DND-41 (cell line): ENCODE measurements around the gene NOX4.

Experiments used
- ATAC-seq: fragments of 200-7000 bp; cut with Tn5 transposase; 3 replicates; pipeline ENCODE4 v1.9.1; 2021; ENCODE audit warnings: low read depth; ENCODE audit not compliant: insufficient read depth
- DNase-seq: peaks from one replicate; pipeline ENCODE4 v3.0.0-alpha.2; 2020
- H2AFZ ChIP-seq: 2 replicates; pipeline ENCODE4 v1.6.0; 2012; ENCODE audit warnings: low read depth, low read length
- H3K27ac ChIP-seq: 2 replicates; pipeline ENCODE4 v1.5.1; 2012; ENCODE audit warnings: low read length, inconsistent platforms
- H3K27me3 ChIP-seq: fragments of 200-600 bp; sonication (generic); 2 replicates; pipeline ENCODE4 v1.6.0; 2012; ENCODE audit warnings: low read length, mild to moderate bottlenecking, inconsistent platforms; ENCODE audit not compliant: insufficient read depth, poor library complexity
- H3K36me3 ChIP-seq: 2 replicates; pipeline ENCODE4 v1.5.1; 2012; ENCODE audit warnings: low read length, inconsistent platforms; ENCODE audit not compliant: insufficient read depth
- H3K4me1 ChIP-seq: 2 replicates; pipeline ENCODE4 v1.5.1; 2012; ENCODE audit warnings: mild to moderate bottlenecking, low read length; ENCODE audit not compliant: insufficient read depth
- H3K4me2 ChIP-seq: 2 replicates; pipeline ENCODE4 v1.6.0; 2012; ENCODE audit warnings: mild to moderate bottlenecking, moderate library complexity, low read length, inconsistent platforms; ENCODE audit not compliant: insufficient read depth
- H3K4me3 ChIP-seq, 2 experiments: fragments of 200-600 bp in 1 of 2; shearing (Covaris generic) in 1 of 2; 2 replicates each; pipeline ENCODE4 v1.5.1; 2012 to 2016; ENCODE audit warnings: inconsistent platforms in 2 of 2, low read length in 2 of 2, mild to moderate bottlenecking in 2 of 2, low read depth in 1 of 2, moderate library complexity in 1 of 2
- H3K79me2 ChIP-seq: 2 replicates; pipeline ENCODE4 v1.6.0; 2012; ENCODE audit warnings: low read length, inconsistent platforms; ENCODE audit not compliant: insufficient read depth
- H3K9ac ChIP-seq: 2 replicates; pipeline ENCODE4 v1.6.0; 2012; ENCODE audit warnings: low read depth, mild to moderate bottlenecking, inconsistent platforms, low read length, moderate library complexity
- H3K9me3 ChIP-seq: 2 replicates; pipeline ENCODE4 v1.5.1; 2012; ENCODE audit warnings: low read length, moderate library complexity, mild to moderate bottlenecking, inconsistent platforms; ENCODE audit not compliant: insufficient read depth, severe bottlenecking
- H4K20me1 ChIP-seq: 2 replicates; pipeline ENCODE4 v1.6.0; 2012; ENCODE audit warnings: low read length; ENCODE audit not compliant: insufficient read depth
- EZH2 ChIP-seq: IDR thresholded peaks from 3 replicates; pipeline ENCODE4 v1.6.1; 2012; ENCODE audit warnings: borderline replicate concordance, low read depth, mild to moderate bottlenecking, moderate library complexity, low read length, inconsistent platforms; ENCODE audit not compliant: severe bottlenecking
- TF ChIP-seq, protein P1 (sequence below): IDR thresholded peaks from 2 replicates; pipeline ENCODE4 v1.5.1; 2012; ENCODE audit warnings: borderline replicate concordance, low read length, moderate library complexity, mild to moderate bottlenecking; ENCODE audit not compliant: poor library complexity, severe bottlenecking; ENCODE audit errors: extremely low read depth

Gene NOX4

DNA sequence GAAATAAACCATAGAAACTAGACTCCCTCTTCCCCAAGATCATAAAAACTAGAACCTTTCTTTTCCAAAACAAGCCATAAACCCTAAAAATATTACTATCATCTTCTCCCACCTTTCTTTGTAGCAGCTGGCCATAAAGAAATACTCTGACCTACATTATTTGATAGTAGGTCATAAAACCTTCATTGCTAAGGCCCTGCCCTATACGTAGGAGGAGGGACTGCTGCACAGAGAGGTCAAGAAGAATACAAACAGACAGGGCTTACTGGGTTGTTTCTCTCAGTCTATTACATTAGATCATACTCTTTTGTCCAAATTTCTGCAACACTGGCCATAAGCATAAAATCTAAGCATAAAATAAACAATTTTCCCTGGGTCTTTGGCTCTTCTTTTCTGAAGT, 212.0 kb downstream of the NOX4 start:
- Histone ChIP-seq H3K79me2 (no peaks in the 10 kb centered on the region), H3K27ac (no peak overlapping the region), H3K9me3 (no peaks in the 10 kb centered on the region), H2AFZ (no peak overlapping the region), H3K4me1 (no peaks in the 10 kb centered on the region), H3K27me3 (no peaks in the 10 kb centered on the region), H3K36me3 (no peaks in the 10 kb centered on the region), H3K4me2 (no peak overlapping the region), H3K4me3 (no peak overlapping the region), H3K9ac (no peak overlapping the region), H4K20me1 (no peaks in the 10 kb centered on the region)
- no peak for TF ChIP-seq EZH2
- TF ChIP-seq, protein P1, sequence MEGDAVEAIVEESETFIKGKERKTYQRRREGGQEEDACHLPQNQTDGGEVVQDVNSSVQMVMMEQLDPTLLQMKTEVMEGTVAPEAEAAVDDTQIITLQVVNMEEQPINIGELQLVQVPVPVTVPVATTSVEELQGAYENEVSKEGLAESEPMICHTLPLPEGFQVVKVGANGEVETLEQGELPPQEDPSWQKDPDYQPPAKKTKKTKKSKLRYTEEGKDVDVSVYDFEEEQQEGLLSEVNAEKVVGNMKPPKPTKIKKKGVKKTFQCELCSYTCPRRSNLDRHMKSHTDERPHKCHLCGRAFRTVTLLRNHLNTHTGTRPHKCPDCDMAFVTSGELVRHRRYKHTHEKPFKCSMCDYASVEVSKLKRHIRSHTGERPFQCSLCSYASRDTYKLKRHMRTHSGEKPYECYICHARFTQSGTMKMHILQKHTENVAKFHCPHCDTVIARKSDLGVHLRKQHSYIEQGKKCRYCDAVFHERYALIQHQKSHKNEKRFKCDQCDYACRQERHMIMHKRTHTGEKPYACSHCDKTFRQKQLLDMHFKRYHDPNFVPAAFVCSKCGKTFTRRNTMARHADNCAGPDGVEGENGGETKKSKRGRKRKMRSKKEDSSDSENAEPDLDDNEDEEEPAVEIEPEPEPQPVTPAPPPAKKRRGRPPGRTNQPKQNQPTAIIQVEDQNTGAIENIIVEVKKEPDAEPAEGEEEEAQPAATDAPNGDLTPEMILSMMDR = no peak
- DNase-seq = no peak
- no peak for ATAC-seq

DNA sequence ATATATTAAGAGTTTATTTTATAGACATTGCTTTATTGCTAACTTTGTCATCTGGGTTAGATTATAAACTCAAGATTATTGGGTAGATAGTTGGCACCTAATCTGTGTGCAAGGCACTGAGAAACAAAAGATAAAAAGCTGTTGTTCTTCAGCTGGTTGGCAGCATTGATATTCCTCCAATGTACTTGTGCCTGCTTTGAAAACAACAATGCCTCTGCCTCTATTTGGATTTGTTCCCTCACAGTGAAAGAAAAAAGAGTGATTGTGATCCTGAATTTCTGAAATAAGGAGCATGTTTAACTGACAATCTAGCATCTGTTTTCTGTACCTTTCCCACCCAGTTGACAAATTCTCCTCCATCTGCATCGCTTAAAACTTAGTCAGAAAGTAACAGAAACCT, 215.2 kb downstream of the NOX4 start:
- ATAC-seq = no peak
- no peak overlapping the region for H3K9ac ChIP-seq
- TF ChIP-seq EZH2 = no peak
- TF ChIP-seq, protein P1 = no peak
- no peaks in the 10 kb centered on the region for H4K20me1 ChIP-seq
- H3K4me1 ChIP-seq = no peaks in the 10 kb centered on the region
- no peak overlapping the region for H2AFZ ChIP-seq
- no peaks in the 10 kb centered on the region for H3K79me2 ChIP-seq
- no peak for DNase-seq
- no peak overlapping the region for H3K4me3 ChIP-seq
- no peaks in the 10 kb centered on the region for H3K36me3 ChIP-seq
- no peak overlapping the region for H3K27ac ChIP-seq
- no peak overlapping the region for H3K4me2 ChIP-seq
- no peaks in the 10 kb centered on the region for H3K9me3 ChIP-seq
- H3K27me3 ChIP-seq = no peaks in the 10 kb centered on the region
